ENCODE results near the gene CYBRD1.

- no peak for TF ChIP-seq NFRKB (IDR thresholded peaks at IDR 0.05)
- TF ChIP-seq FOXM1 (IDR thresholded peaks at IDR 0.05; ENCODE audit: borderline replicate concordance) = no peak
- TF ChIP-seq TARDBP (IDR thresholded peaks at IDR 0.05) = no peak
- TF ChIP-seq BHLHE40 (IDR thresholded peaks at IDR 0.05; ENCODE audit: borderline replicate concordance) = no peak
- TF ChIP-seq ELF4 (IDR thresholded peaks at IDR 0.05) = no peak
- TF ChIP-seq FOXK2 (IDR thresholded peaks at IDR 0.05) = no peak
- TF ChIP-seq SUZ12 (IDR thresholded peaks at IDR 0.05) = no peak
- TF ChIP-seq L3MBTL2 (conservative IDR thresholded peaks at IDR 0.05) = no peak
Observed at GRCh38 chr2:171540437-171540836, 18.2 kb downstream of the CYBRD1 start.

Data from HEK293T (cell line).